Measurements from ENCODE around the gene NFAT5.
A peak's percentile ranks its signal among the peaks of the same experiment; 100 is the strongest.
"Not testable (repeated sequence)": the region's sequence is repeated elsewhere in the genome, so short reads cannot be mapped to it uniquely, and the experiment has no call there.

NFAT5 gene

DNA sequence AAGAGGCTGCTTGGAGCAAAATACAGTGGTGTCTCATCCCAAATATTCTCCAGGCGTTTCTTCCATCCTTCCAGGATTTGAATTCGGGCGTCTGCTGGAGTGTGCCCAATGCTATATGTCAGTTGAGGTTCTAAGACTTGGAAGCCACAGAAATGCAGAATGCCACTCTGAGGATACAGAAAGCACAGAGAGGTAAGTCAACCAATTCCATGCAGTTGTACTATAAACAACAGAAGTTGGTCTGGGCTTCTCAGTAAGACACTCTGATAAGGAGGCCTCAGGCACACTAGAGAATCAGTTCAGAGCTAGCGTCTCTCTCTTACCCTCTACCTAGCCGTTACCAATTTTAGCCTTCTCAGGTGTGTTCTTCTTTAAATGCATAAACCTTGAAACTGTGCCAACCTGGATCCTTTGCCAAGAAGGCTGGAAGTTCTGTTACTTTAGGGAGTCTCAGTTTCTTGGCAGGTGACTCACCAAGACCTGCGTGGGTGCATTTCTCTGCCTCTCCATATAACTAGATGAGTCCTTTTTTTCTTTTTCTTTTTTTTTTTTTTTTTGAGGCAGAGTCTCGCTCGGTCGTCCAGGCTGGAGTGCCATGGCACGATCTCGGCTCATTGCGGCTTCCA, 145.5 kb downstream of the NFAT5 start:
- no peak for DNase-seq

GRCh38 chr16:69712277-69712676, 146.5 kb downstream of the NFAT5 start:
- no peak for DNase-seq

DNA sequence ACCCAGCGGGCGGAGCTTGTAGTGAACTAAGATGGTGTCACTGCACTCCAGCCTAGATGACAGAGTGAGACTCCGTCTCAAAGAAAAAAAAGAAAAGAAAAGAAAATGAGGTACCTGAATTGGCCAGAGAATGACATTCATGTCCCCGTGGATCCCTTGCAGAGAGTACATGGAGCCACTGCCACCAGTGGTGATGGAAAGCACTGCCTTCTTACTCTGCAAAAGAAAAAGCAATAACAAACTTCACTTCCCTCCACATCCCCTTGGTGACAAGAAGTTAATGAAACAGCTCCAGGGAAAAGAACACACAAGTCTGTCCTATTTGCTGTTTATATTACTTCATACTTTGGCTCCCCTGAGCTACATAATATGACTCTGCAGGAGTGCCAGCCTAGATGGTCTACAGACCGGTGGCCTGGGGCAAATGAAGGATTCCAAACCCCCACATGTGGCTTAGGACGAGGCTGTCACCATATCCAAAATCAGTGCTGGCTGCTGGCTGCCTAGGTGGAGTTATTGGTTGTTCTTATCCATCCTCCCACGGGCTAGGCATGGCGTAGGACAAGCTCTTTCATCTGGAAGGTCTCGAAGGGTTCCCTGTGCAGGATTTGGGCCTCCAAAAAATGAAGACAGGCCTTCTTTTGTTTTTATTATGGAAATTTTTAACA, 147.3 kb downstream of the NFAT5 start:
- no peak for DNase-seq

GRCh38 chr16:69717066-69717465, 151.3 kb downstream of the NFAT5 start:
- DNase-seq = no peak

DNA sequence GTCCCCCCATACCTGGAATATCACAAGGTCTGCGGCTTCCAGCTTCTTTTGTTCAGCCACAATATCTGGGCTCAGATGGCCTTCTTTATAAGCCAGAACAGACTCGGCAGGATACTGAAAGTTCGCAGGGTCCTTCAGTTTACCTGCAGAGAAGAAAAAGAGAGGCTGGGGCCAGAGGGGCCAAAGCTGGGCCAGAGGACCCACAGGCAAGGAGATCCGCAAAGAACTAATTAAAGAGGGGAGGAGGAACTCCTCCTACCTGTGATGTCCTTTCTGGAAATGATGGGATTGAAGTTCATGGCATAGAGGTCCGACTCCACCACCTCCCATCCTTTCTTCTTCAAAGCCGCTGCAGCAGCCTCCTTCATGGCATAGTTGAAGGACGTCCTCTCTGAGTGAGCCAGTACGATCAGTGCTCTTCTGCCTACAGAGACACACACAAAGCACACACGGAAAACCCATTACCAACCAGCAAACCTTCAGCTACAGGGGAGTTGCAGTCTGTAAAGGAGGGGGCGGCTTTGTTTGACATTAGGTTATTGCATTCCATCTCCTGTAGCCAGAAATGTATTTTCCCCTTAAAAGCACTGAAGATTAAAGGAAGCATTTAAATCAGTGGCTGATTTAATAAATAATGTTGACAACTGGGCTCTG, 152.5 kb downstream of the NFAT5 start:
- no peak for DNase-seq

DNA sequence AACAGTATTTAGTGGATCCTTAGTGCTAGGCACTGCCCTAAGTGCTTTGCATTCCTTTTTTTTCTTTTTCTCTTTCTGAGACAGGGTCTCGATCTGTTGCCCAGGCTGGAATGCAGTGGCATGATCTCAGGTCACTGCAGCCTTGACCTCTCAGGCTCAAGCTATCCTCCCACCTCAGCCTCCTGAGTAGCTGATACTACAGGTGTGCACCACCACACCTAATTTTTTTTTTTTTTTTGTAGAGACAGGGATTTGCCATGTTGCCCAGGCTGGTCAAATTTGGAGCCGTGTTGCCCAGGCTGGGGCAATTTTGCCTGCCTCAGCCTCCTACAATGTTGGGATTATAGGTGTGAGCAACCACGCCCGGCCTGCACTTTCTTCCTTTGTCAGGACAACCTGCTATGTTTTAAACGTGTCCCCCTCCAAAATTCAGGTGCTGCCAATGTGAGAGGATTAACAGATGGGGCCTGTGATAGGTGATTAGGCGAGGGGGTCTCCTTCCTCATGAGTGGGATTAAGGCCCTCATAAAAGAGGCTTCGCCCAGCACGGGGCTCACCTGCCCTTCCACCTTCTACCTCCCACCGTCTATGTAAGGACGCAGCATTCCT, 155.2 kb downstream of the NFAT5 start:
- no peak for DNase-seq

DNA sequence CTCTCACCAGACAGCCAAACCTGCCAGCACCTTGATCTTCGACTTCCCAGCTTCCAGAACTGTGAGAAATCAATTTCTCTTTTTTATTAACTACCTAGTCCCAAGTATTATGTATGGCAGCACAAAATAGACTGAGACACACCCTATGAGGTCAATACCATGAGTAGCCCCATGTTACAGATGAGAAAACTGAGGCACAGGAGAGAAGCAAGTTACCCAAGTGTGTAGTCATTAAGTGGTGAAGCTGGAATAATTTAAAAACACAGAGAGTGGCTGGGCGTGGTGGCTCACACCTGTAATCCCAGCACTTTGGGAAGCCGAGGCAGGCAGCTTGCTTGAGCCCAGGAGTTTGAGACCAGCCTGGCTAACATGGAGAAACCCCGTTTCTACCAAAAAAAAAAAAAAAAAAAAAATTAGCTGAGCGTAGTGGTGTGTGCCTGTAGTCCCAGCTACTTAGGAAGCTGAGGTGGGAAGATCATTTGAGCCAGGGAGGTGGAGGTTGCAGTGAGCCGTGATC, 155.7 kb downstream of the NFAT5 start:
- DNase-seq = no peak

- DNase-seq = no peak
These were observed 158.7 kb downstream of the NFAT5 start for GRCh38 chr16:69724414-69724873.

- DNase-seq = no peak
These were observed 159.3 kb downstream of the NFAT5 start for GRCh38 chr16:69724981-69725479.

DNA sequence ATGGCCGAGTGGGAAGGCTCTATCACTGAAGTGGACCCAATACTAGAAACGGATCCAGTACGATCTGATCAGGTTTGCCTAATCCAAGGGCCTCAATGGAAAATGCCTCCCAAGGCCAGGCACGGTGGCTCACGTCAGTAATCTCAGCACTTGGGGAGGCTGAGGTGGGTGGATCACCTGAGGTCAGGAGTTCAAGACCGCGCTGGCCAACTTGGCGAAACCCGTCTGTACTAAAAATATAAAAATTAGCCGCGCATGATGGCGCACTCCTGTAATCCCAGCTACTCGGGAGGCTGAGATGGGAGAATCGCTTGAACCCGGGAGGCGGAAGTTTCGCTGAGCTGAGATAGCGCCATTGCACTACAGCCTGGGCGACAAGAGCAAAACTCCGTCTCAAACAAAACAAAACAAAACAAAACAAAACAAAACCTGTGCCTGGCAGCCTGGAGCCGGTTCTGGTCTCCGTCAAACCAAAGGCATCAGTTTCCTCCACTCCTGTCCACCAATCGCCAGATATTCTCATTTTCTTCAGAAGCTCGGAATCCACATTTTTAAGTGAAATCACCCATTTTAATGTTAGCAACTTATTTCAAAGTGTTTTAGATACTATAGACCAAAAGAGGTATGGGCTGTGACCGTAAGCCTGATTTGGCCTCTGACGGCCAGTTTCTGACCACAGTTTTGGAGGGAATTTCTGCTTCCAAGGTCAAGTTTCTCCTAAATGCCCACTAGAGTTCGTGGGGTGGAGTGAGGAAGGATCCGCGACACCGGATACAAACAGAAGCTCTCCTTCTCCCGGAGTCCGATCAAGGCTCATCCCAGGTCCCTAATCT, 159.9 kb downstream of the NFAT5 start:
- DNase-seq = peak in 1 of 2 experiments; percentile 14

- peak; percentile 97 to 99 for DNase-seq
These were observed 160.7 kb downstream of the NFAT5 start, which contains the start of gene NQO1 for GRCh38 chr16:69726313-69727060. Gene NQO1, minus strand, starts transcription at chr16:69726560. Its CDS starts 121 bp downstream, at chr16:69726439.

DNA sequence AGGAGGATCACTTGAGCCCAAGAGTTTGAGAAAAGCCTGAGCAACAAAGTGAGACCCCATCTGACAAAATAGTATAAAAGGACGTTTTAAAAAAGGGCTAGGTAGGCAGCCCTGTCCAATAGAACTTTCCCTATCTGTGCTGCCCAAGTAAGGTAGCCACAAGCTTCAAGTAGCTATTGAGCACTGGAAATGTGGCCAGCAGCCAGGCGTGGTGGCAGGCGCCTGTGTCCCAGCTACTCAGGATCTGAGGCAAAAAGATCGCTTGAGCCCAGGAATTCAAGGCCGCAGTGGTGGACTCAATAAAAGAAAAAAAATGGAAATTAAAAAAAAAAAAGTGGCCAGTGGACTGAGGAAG, 162.1 kb downstream of the NFAT5 start:
- peak; percentile 64 to 78 for DNase-seq

GRCh38 chr16:69729030-69729429, 163.3 kb downstream of the NFAT5 start:
- DNase-seq = not testable (repeated sequence)

- DNase-seq = not testable (repeated sequence)
These were observed 165.5 kb downstream of the NFAT5 start for GRCh38 chr16:69731280-69731679.

DNA sequence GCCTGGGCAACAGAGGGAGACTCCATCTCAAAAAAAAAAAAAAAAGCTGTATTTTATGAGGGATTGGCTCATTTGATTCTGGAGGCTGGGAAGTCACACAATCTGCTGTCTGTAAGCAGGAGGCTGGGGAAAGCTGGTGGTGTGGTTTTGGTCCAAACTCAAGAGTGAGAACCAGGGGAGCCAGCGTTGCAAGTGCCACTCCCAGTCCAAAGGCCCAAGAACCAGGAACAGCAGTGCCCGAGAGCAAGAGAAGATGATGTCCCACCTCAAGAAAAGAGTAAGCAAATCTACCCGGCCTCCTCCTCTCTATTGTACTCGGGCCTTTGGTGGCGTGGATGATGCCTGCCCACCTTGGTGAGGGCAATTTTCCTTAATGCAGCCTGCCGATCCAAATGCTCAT, 166.3 kb downstream of the NFAT5 start:
- no peak for DNase-seq

DNA sequence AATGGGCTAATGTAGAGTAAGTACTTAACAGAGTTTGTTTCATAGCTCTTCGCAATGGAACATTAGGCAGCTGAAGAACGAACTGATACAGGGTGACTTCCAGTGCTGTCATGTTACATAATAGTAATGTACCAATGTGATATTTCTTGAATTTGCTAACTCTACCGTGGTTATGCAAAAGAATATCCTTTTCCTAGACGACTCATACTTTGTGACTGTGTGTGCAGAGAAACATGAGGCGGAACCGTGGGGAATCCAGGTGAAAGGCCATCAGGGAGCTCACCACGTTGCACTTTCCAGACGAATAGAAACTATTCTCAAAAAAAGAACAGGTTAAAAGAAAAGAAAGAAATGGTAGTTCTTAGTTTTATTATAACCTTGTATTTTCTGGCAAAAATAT, 175.8 kb downstream of the NFAT5 start:
- no peak for DNase-seq

DNA sequence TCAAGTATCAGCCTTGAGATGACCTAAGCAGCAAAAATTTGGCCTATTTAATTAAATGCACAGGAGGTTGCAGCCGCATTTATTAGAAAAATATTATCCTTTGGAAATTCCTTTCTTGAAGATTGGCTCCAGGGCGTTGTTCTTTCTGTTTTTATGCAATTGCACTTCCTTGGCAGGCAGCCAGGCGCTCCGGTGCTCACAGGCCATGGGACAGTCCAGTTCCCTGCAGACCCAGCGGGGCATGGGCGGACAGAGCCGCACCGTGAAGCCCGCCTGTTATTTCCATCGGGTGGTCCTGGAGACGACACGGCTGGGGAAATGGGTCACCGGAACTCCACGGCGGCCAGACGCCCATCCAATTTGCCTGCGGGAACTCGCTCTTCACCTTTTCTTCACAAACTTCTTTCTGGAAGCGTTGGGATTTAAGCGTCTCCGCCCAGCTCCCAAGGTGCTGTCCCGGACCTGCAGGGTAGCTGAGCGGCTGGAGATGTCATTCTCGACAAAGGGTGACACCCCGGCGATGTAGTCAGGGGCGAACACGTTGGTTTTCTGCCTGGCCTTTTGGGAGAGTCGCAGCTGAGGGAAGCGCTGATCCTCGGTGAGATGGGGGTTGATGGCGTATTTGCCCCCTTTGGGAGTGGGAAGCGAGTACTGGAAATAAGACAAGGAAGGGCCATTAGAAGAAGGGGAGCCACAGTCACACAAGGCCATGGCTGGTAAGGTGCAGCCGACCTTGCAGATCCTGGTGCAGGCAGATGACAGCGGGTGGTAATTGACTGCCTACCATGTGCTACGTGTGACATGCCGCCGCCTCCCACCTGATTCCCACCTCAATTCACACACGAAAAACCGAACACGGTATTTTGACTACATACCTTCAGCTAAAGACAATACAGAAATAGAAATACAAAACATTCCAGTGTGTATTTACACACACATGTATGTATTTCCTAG, 176.5 kb downstream of the NFAT5 start:
- DNase-seq = no peak

- no peak for DNase-seq
These were observed 178.8 kb downstream of the NFAT5 start for GRCh38 chr16:69744363-69745231.

DNA sequence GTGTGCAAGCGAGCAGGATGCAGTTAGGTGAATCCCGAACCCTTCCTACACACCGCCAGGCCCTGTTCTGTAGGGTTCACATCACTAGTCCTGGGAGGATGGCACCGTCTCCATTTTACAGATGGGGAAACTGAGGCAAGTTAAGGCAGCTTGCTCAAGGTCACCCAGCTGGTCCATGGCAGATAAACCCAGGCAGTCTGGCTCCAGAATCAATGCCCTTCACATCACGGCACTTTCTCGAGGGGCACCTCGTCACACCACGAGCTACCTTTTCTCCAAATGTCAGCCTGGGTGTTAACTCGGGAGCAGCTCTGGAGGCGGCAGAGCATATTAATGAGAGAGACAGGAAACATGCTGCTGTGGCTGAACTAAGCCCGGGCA, 179.5 kb downstream of the NFAT5 start:
- DNase-seq = no peak

All from SHP77 (cell line).